NCI-H146 (cell line): ENCODE measurements around the gene HYAL4.
"Not testable (repeated sequence)": the region's sequence is repeated elsewhere in the genome, so short reads cannot be mapped to it uniquely, and the experiment has no call there.

ENCODE experiments used
- DNase-seq: peaks from one replicate; lab custom pipeline; 2025; lab: John Stamatoyannopoulos, UW

HYAL4 gene

GRCh38 chr7:123847868-123848267 is 2.9 kb downstream of the HYAL4 start:
- no peak for DNase-seq

- no peak for DNase-seq
These were observed 4.9 kb downstream of the HYAL4 start for GRCh38 chr7:123849855-123850254.

DNA sequence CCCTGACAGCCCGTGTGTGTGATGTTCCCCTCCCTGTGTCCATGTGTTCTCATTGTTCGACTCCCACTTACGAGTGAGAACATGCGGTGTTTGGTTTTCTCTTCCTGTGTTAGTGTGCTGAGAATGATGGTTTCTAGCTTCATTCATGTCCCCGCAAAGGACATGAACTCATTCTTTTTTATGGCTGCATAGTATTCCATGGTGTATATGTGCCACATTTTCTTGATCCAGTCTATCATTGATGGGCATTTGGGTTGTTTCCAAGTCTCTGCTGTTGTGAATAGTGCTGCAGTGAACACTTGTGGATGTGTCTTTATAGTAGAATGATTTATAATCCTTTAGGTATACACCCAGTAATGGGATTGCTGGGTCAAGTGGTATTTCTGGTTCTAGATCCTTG is 6.4 kb downstream of the HYAL4 start:
- not testable (repeated sequence) for DNase-seq

GRCh38 chr7:123854291-123854690 is 9.3 kb downstream of the HYAL4 start:
- DNase-seq: not testable (repeated sequence)

GRCh38 chr7:123856428-123856827 is 11.5 kb downstream of the HYAL4 start:
- DNase-seq: not testable (repeated sequence)

GRCh38 chr7:123860848-123861247 is 15.9 kb downstream of the HYAL4 start:
- DNase-seq: no peak

GRCh38 chr7:123862775-123863174 is 17.8 kb downstream of the HYAL4 start:
- no peak for DNase-seq

- no peak for DNase-seq
These were observed 18.5 kb downstream of the HYAL4 start for GRCh38 chr7:123863461-123863860.

GRCh38 chr7:123864012-123864411 is 19.0 kb downstream of the HYAL4 start:
- DNase-seq: no peak

DNA sequence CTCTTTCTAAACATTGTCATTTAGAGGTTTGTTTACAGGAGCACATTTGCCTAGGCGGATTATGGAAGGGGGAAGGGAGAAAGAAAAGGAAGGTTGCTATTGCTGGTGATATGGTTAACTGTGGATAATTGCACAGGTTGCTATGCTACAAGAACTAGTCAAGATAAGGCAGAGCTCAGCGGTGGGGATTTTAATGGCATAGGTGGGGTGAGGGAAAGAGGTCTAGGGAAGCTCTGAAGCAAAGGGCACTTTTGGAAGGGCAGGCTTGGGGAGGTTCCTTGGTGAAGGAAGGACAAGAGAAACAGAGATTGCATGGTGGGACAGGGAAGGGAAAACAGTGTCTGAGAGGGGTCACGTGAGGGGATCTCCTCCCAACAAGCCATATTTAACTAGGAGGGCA is 19.5 kb downstream of the HYAL4 start:
- peak; percentile 57 for DNase-seq

- no peak for DNase-seq
These were observed 20.0 kb downstream of the HYAL4 start for GRCh38 chr7:123864966-123865365.

DNA sequence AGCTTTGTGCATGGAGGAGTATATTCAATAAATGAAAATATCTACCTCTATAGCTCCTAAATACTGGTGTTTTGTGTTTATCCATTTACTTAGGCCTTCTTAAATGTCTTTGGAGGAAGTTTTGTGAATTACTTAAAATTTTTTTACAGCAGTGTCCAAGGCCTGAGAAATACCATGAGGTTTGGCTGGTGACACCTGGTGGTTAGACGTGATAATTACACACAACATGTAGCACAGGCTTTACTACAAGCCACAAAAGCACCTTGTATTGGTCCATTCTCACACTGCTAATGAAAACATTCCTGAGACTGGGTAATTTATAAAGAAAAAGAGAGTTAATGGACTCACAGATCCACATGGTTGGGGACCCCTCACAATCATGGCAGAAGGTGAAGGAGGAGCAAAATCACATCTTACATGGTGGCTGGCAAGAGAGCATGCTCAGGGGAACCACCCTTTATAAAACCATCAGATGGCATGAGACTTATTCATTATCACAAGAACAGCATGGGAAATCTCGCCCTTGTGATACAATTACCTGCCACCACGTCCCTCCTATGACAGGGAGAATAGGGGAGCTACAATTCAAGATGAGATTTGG is 20.6 kb downstream of the HYAL4 start:
- peak; percentile 65 for DNase-seq

DNA sequence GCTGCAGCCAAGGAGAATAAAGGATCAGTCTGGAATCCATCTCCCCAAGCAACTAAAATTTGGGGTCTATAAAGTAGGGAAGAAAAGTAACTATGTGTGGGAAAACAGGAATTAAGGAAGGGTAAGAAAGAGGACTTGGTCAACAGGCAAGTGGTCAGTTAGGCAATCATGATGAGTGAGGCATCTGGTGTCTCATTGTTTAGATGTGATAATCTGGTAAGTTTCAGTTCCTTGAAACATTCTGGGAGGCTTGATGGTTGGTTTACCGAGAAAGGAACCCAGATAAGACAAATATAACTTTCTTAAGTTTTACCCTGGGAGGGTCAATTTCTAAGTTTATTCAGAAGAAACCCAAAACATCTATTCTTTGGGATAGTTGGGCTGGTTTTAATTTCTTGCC is 22.3 kb downstream of the HYAL4 start:
- no peak for DNase-seq

DNA sequence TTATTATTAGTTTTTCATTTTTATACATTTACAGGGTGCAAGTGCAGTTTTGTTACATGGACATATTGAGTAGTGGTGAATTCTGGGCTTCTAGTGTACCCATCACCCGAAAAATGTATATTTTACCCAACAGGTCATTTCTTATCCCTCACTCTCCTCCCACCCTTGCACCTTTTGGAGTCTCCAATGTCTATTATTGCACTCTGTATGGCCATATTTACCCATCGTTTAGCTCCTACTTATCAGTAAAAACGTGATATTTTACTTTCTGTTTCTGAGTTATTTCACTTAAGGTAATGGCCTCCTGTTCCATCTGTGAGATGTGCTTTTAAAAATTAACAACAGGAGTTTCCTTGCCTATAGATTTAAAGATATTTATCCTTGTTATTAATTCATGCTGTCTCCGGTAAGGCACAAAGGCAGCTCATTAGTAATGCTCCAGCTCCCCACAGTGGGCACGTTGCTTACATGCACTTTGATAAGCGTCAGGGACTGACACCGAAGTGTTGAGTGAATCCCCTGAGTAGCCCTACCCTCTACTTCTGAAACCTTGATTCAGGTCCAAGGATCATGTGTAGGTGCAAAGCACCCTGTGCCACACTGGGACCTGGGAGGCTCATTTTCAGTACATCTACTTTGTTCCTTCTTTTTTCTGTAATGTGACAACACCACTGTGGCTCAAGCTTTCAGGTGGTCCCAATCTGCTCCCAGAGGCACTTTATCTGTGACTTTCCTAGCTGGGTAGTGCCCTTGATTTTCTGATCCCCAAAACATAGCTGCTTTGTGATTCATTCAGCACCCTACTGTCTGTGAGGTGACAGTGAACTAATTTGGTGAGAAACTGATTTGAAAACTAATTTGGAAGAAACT is 27.3 kb downstream of the HYAL4 start:
- DNase-seq: peak; percentile 64

- DNase-seq: no peak
These were observed 27.9 kb downstream of the HYAL4 start for GRCh38 chr7:123872908-123873307.

DNA sequence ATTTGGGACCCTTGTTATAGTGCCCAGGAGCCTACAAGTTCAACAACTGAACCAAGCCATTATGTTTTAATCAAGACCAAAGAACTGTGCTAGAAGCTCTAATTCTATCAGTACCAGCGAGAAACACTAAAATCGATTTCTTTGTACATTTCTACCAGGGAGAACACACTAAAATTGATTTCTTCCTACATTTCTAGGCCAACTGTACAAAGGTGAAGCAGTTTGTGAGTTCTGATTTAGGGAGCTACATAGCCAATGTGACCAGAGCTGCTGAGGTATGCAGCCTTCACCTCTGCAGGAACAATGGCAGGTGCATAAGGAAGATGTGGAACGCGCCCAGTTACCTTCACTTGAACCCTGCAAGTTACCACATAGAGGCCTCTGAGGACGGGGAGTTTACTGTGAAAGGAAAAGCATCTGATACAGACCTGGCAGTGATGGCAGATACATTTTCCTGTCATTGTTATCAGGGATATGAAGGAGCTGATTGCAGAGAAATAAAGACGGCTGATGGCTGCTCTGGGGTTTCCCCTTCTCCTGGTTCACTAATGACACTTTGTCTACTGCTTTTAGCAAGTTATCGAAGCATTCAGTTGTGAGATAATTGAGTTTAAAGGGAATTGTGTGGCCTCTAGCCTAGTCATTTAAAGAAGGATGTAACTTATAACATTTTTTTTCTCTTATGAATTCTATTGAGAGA is 31.7 kb downstream of the HYAL4 start:
- no peak for DNase-seq

DNA sequence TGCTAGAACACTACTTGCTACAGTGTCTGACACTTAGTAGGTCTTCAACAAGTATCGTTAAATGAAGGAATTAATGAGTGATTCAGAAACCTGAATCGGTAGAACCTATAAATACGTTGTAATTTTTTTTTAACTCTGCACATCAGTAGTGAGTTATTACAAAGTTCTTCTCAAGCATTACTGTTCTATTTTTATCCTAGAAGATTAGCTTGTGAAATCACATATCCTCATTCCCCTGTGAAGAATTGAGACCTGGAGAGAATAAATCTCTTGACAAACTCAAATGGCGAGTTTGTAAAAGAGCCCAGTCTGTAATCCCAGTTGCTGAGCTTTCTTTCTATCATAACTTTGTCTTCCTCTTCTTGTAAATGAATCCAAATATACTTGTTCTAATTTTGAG is 34.7 kb downstream of the HYAL4 start:
- DNase-seq: no peak

DNA sequence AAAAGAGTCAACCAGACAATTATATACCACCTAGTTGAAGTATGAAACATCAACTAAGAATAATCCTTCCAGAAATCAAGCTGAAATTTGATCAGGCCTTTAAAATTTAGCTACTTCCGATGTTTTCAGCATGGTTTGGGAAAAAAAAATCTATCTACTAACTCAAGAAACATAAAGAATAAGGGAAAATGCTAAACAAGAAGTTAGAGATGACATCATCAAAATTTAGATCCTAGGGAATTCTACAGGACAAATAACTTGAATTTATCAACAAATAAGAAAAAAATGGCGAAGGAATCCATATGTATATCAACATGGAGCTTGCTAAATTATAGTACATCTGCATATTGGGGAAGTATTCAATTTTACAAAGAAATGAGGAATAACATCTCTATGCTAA is 36.3 kb downstream of the HYAL4 start:
- DNase-seq: no peak

DNA sequence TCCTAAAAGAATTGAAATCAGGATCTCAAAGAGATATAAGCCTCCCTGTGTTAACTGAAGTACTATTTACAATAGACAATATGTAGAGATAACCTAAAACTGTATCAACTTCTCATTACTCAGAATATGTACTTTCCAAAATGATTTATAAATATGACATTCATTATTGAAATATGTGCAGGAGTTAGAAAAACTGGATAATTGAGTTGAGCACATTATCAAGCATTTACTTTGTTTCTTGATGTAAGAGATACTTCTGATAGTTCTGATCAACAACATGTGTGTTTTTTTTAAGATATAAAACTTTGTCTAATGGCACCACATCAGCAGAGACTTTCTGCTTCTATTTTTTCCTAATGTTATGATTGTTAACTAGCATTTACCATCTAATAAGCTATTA is 38.2 kb downstream of the HYAL4 start:
- DNase-seq: no peak

- no peak for DNase-seq
These were observed 43.2 kb downstream of the HYAL4 start for GRCh38 chr7:123888192-123888591.

DNA sequence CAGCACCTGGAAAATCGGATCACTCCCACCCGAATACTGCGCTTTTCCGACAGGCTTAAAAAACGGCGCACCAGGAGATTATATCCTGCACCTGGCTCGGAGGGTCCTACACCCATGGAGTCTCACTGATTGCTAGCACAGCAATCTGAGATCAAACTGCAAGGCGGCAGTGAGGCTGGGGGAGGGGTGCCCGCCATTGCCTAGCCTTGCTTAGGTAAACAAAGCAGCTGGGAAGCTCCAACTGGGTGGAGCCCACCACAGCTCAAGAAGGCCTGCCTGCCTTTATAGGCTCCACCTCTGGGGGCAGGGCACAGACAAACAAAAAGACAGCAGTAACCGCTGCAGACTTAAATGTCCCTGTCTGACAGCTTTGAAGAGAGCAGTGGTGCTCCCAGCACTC is 49.8 kb downstream of the HYAL4 start:
- not testable (repeated sequence) for DNase-seq

- DNase-seq: no peak
These were observed 56.1 kb downstream of the HYAL4 start for GRCh38 chr7:123901101-123901500.

DNA sequence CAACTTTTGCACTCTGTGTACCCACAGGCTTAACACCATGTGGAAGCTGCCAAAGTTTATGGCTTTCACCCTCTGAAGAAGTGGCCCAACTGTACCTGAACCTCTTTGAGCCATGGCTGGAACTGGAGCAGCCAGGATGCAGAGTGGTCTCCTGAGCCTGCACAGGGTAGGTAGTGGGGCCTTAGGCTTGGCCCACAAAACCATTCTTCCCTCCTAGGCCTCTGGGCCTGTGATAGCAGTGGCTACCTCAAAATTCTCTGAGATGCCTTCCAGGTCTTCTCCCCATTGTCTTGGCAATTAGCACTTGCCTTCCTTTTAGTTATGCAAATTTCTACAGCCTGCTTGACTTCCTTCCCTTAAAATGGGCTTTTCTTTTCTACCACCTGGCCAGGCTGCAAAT is 60.7 kb downstream of the HYAL4 start:
- no peak for DNase-seq
